ENCODE results near the gene WRAP73.

Gene WRAP73

DNA sequence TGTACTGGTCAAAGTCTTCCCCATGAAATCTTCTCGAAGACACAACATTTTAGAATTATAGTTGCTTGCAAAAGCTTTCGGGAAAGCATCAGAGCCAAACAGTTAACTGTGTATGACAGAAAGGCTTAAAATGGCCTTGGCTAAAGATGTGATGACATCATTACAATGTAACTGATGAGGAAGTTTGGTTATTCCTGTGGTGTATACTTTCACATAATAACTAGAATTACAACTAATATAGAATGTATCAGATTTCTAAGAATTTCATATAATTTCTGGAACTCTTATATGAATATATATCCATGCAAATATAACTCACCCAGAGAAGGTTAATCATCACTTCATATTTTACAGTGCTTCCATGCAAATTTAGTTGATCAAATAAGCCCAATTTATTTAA is 10.8 kb upstream of the WRAP73 start:
- no peak overlapping the region for H3K4me3 ChIP-seq (ENCODE audit: low read length)
- TF ChIP-seq, protein P1, sequence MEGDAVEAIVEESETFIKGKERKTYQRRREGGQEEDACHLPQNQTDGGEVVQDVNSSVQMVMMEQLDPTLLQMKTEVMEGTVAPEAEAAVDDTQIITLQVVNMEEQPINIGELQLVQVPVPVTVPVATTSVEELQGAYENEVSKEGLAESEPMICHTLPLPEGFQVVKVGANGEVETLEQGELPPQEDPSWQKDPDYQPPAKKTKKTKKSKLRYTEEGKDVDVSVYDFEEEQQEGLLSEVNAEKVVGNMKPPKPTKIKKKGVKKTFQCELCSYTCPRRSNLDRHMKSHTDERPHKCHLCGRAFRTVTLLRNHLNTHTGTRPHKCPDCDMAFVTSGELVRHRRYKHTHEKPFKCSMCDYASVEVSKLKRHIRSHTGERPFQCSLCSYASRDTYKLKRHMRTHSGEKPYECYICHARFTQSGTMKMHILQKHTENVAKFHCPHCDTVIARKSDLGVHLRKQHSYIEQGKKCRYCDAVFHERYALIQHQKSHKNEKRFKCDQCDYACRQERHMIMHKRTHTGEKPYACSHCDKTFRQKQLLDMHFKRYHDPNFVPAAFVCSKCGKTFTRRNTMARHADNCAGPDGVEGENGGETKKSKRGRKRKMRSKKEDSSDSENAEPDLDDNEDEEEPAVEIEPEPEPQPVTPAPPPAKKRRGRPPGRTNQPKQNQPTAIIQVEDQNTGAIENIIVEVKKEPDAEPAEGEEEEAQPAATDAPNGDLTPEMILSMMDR (IDR thresholded peaks at IDR 0.05; ENCODE audit: insufficient read depth, low read depth, low read length, missing control alignments) = no peak
- DNase-seq (ENCODE audit: low read depth) = no peak

DNA sequence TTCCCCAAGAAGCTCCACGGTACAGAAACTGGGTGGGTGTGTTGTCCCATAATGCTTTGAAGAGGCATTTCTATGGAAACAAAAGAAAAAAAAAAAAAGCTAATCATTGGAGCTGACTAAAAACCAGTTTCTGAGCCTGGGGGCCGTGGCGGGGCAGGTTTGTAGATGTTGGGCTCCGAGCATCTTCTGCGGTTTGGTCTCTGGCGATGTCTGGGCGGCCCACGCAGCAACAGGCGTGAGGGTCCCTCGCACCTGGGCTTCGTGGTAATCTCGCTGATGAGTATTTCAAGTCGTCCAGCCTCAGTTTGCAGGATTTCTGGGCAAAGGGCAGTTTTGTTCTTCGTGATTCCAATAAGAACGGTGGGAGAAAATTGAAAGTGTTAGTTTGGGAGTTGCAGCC is 9.2 kb upstream of the WRAP73 start:
- H3K4me3 ChIP-seq (ENCODE audit: low read length) = no peak overlapping the region
- DNase-seq (ENCODE audit: low read depth) = no peak
- TF ChIP-seq, protein P1 (IDR thresholded peaks at IDR 0.05; ENCODE audit: insufficient read depth, low read depth, low read length, missing control alignments) = no peak

DNA sequence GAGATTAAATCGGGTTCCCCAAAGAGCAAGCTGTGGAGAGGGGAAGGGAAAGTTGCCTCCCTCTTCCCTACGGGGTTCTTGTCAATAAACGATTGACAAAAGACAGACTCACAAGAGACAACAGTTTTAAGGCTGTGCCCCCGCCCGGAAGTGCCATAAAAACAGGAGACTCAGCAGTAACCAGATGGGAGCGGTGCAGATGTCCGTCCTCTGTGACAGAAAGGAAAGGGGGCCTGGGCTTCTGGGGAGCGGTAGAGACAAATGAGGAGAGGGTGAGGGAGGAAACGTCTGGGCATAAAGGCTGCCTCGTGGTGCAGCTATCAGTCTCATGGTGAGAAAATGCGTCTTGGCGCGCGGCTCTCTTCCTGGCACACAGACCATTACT is 8.3 kb upstream of the WRAP73 start:
- TF ChIP-seq, protein P1 (IDR thresholded peaks at IDR 0.05; ENCODE audit: insufficient read depth, low read depth, low read length, missing control alignments) = no peak
- DNase-seq (ENCODE audit: low read depth) = no peak
- H3K4me3 ChIP-seq (ENCODE audit: low read length) = no peak overlapping the region

DNA sequence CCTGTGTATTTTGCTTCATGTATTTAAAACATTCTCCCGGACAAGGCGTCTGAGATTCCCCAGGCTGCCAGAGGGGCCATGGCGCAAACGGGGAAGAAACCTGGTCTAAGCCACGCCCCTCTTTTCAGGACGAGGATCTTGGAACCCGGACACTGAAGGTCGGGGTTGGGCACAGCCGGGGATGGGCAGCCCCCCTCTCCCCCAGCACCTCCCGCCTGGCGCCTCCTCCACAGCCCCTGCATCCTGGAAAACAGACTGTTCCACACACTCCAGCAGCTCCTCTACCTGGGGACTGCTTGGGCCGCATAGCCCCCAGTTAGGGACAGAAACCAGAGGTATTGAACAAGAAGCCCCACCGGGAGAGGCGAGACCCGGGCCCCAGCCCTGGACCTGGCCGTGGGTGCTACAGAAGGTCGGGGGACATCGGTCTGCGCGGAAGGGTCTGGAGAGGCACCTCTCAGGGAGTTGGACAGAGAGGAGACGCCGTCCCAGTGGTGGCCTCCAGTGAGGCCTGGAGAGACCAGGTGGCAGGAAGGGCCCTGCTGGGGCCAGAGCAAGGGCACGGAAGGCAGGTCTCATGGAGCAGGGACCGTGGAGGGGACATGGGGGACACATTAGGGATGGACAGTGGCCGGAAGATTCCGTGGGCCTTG is 7.8 kb upstream of the WRAP73 start:
- no peak for DNase-seq (ENCODE audit: low read depth)
- TF ChIP-seq, protein P1 (IDR thresholded peaks at IDR 0.05; ENCODE audit: insufficient read depth, low read depth, low read length, missing control alignments) = no peak
- no peak overlapping the region for H3K4me3 ChIP-seq (ENCODE audit: low read length)

DNA sequence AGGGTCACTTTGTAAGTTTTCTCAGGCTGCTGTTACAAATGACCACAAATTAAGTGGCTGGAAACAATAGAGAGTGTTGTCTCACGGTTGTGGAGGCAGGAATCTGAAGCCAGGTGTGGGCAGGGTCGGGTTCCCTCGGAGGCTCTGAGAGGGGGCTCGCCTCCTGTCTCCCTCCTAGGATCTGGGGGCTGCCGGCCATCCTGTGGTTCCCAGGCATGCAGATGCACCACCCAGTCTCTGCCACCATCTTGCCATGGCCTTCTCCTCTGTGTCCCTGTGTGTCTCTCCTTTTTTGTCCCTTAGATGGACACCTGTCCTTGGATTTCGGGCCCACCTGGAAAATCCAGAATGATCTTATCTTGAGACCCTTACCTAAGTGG is 7.2 kb upstream of the WRAP73 start:
- TF ChIP-seq, protein P1 (IDR thresholded peaks at IDR 0.05; ENCODE audit: insufficient read depth, low read depth, low read length, missing control alignments) = no peak
- no peak for DNase-seq (ENCODE audit: low read depth)
- H3K4me3 ChIP-seq (ENCODE audit: low read length) = no peak overlapping the region

DNA sequence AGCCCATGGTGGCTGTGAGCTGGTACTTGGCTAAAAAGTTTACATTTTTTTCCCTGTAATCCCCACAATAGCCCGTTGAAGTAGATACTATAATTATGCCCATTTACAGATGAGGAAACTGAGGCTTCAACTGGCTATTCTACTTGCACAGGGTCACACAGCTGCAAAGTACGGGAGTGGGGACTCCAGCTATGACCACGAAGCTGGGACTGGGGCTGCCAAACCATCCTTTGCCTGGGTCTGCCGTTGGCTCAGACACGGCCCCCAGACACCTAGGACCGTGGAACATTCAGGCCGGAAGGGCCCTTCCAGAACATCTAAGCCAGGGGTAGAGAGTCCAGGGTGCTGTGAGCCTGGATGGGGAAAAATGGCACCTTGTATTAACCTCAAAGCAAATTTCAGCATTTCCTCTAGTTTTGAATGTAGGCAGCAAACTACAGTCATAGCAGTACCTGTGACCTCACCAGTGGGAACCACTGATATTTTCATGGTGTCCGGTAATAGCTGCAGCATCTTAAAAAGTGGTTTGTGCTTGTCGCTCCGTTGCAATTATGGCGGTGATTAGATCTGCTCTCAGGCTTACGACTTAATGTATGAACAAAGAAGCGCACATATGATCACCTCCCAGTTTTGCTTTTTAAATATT is 6.7 kb upstream of the WRAP73 start:
- no peak for DNase-seq (ENCODE audit: low read depth)
- TF ChIP-seq, protein P1 (IDR thresholded peaks at IDR 0.05; ENCODE audit: insufficient read depth, low read depth, low read length, missing control alignments) = no peak
- H3K4me3 ChIP-seq (ENCODE audit: low read length) = no peak overlapping the region
